Mesothelial cell of epicardium (in vitro differentiated cells): ENCODE data around the gene RAMACL. TPM values are rescaled to one million over a fixed set of nuclear protein-coding genes. Genes with fewer than 3 reads are reported as not detected.

Experiments used
- DNase-seq, 2 experiments: peaks; one replicate each; pipeline ENCODE4 v3.0.0; 2021; ENCODE audit warnings: low spot score in 2 of 2; ENCODE audit not compliant: unreplicated experiment in 2 of 2
- H3K27ac Mint-ChIP-seq: 2 replicates; pipeline ENCODE4 v1.8.0; 2021; ENCODE audit warnings: mixed read lengths
- H3K27me3 Mint-ChIP-seq: 2 replicates; pipeline ENCODE4 v1.8.0; 2021; ENCODE audit warnings: low read depth, mixed read lengths
- H3K36me3 Mint-ChIP-seq: 2 replicates; pipeline ENCODE4 v1.8.0; 2021; ENCODE audit warnings: mixed read lengths
- H3K4me1 Mint-ChIP-seq: 2 replicates; pipeline ENCODE4 v1.8.0; 2021; ENCODE audit warnings: mixed read lengths
- H3K4me3 Mint-ChIP-seq: 2 replicates; pipeline ENCODE4 v1.8.0; 2021; ENCODE audit warnings: mild to moderate bottlenecking, moderate library complexity, mixed read lengths
- H3K9me3 Mint-ChIP-seq: 2 replicates; pipeline ENCODE4 v1.8.0; 2021; ENCODE audit warnings: mixed read lengths
- CTCF ChIP-seq: fragments of 200-600 bp; sonication (generic); IDR thresholded peaks from one replicate; pipeline ENCODE4 v1.5.0; 2021; ENCODE audit warnings: antibody characterized with exemption; ENCODE audit not compliant: unreplicated experiment
- total RNA-seq: library from RNA; stranded (reverse); gene quantifications from 3 replicates; pipeline ENCODE4 v1.2.1, GENCODE V29; 2021

The RAMACL gene
- total RNA-seq, 1 donor from 2014 or later: 0.69 TPM

GRCh38 chr6:166603043-166603690, 16.7 kb upstream of the RAMACL start:
- DNase-seq: no peak
- no peaks in the 10 kb centered on the region for H3K9me3 Mint-ChIP-seq

GRCh38 chr6:166601956-166602355, 15.5 kb upstream of the RAMACL start:
- H3K4me3 Mint-ChIP-seq: no peak overlapping the region
- no peak for DNase-seq

More at GRCh38 chr6:166603043-166603690, 16.7 kb upstream of the RAMACL start:
- Mint-ChIP-seq H3K27ac (no peak overlapping the region), H3K4me1 (no peaks in the 10 kb centered on the region), H3K4me3 (no peak overlapping the region), H3K36me3 (no peaks in the 10 kb centered on the region), H3K27me3 (no peaks in the 10 kb centered on the region)
- no peak for TF ChIP-seq CTCF

GRCh38 chr6:166600931-166601330, 14.5 kb upstream of the RAMACL start:
- H3K4me3 Mint-ChIP-seq: no peak overlapping the region
- H3K9me3 Mint-ChIP-seq: no peaks in the 10 kb centered on the region
- H3K27me3 Mint-ChIP-seq: no peaks in the 10 kb centered on the region
- no peaks in the 10 kb centered on the region for H3K4me1 Mint-ChIP-seq
- TF ChIP-seq CTCF: no peak
- DNase-seq: no peak
- no peak overlapping the region for H3K27ac Mint-ChIP-seq
- peaks cover under 1% of the 10 kb centered on the region for H3K36me3 Mint-ChIP-seq

More at GRCh38 chr6:166601956-166602355, 15.5 kb upstream of the RAMACL start:
- Mint-ChIP-seq H3K9me3 (no peaks in the 10 kb centered on the region), H3K27ac (no peak overlapping the region), H3K4me1 (no peaks in the 10 kb centered on the region), H3K36me3 (no peaks in the 10 kb centered on the region), H3K27me3 (no peaks in the 10 kb centered on the region)
- TF ChIP-seq CTCF: no peak

GRCh38 chr6:166599205-166599604, 12.7 kb upstream of the RAMACL start:
- Mint-ChIP-seq H3K4me1 (no peaks in the 10 kb centered on the region), H3K27ac (no peak overlapping the region), H3K4me3 (no peak overlapping the region), H3K27me3 (no peaks in the 10 kb centered on the region), H3K9me3 (no peaks in the 10 kb centered on the region), H3K36me3 (peaks cover 1% of the 10 kb centered on the region)
- no peak for TF ChIP-seq CTCF
- no peak for DNase-seq

GRCh38 chr6:166598441-166599138, 12.1 kb upstream of the RAMACL start:
- TF ChIP-seq CTCF: no peak
- H3K9me3 Mint-ChIP-seq: no peaks in the 10 kb centered on the region
- H3K27ac Mint-ChIP-seq: no peak overlapping the region
- DNase-seq: no peak
- H3K4me3 Mint-ChIP-seq: no peak overlapping the region
- no peaks in the 10 kb centered on the region for H3K4me1 Mint-ChIP-seq
- H3K27me3 Mint-ChIP-seq: no peaks in the 10 kb centered on the region
- peaks cover 1% of the 10 kb centered on the region for H3K36me3 Mint-ChIP-seq
